Measurements from ENCODE around the gene PCDH9.

Gene PCDH9

GRCh38 chr13:67008075-67008668 is 222.0 kb downstream of the PCDH9 start:
- Histone ChIP-seq H3K4me3 (ENCODE audit: low read length) (no peak overlapping the region), H3K9me3 (ENCODE audit: insufficient read depth, low read length) (no peaks in the 10 kb centered on the region), H3K27me3 (ENCODE audit: low read depth, low read length) (no peaks in the 10 kb centered on the region), H3K9ac (ENCODE audit: low read length) (no peak overlapping the region), H3K79me2 (ENCODE audit: low read length) (no peaks in the 10 kb centered on the region), H3K27ac (ENCODE audit: low read length) (no peak overlapping the region), H3K4me2 (ENCODE audit: low read length) (no peak overlapping the region), H4K20me1 (ENCODE audit: insufficient read depth, low read length) (no peaks in the 10 kb centered on the region), H3K4me1 (ENCODE audit: low read length) (no peaks in the 10 kb centered on the region), H3K36me3 (replicated peaks; ENCODE audit: low read depth, low read length) (no peaks in the 10 kb centered on the region), H2AFZ (ENCODE audit: low read depth, low read length) (no peak overlapping the region)
- no peak for TF ChIP-seq EZH2phosphoT487 (IDR thresholded peaks at IDR 0.05; ENCODE audit: low read depth)
- TF ChIP-seq CTCF (IDR thresholded peaks at IDR 0.05; ENCODE audit: low read depth, low read length), result no peak

- no peak overlapping the region for H2AFZ ChIP-seq (ENCODE audit: low read depth, low read length)
- H3K4me3 ChIP-seq (ENCODE audit: low read length), result no peak overlapping the region
- H4K20me1 ChIP-seq (ENCODE audit: insufficient read depth, low read length), result no peaks in the 10 kb centered on the region
- no peaks in the 10 kb centered on the region for H3K9me3 ChIP-seq (ENCODE audit: insufficient read depth, low read length)
- no peaks in the 10 kb centered on the region for H3K27me3 ChIP-seq (ENCODE audit: low read depth, low read length)
- TF ChIP-seq EZH2phosphoT487 (IDR thresholded peaks at IDR 0.05; ENCODE audit: low read depth) (no peak), CTCF (IDR thresholded peaks at IDR 0.05; ENCODE audit: low read depth, low read length) (no peak)
- no peaks in the 10 kb centered on the region for H3K36me3 ChIP-seq (replicated peaks; ENCODE audit: low read depth, low read length)
- no peak overlapping the region for H3K9ac ChIP-seq (ENCODE audit: low read length)
- H3K79me2 ChIP-seq (ENCODE audit: low read length), result no peaks in the 10 kb centered on the region
- H3K4me1 ChIP-seq (ENCODE audit: low read length), result no peaks in the 10 kb centered on the region
- no peak overlapping the region for H3K27ac ChIP-seq (ENCODE audit: low read length)
- no peak overlapping the region for H3K4me2 ChIP-seq (ENCODE audit: low read length)
Observed at GRCh38 chr13:67004511-67004910, 225.6 kb downstream of the PCDH9 start.

- no peak overlapping the region for H3K27ac ChIP-seq (ENCODE audit: low read length)
- TF ChIP-seq CTCF (IDR thresholded peaks at IDR 0.05; ENCODE audit: low read depth, low read length), result no peak
- no peak for TF ChIP-seq EZH2phosphoT487 (IDR thresholded peaks at IDR 0.05; ENCODE audit: low read depth)
- no peaks in the 10 kb centered on the region for H3K4me1 ChIP-seq (ENCODE audit: low read length)
Observed at GRCh38 chr13:67003743-67004142, 226.4 kb downstream of the PCDH9 start.

GRCh38 chr13:67001363-67001762 is 228.8 kb downstream of the PCDH9 start:
- H2AFZ ChIP-seq (ENCODE audit: low read depth, low read length), result no peak overlapping the region
- no peak overlapping the region for H3K4me3 ChIP-seq (ENCODE audit: low read length)
- no peaks in the 10 kb centered on the region for H3K4me1 ChIP-seq (ENCODE audit: low read length)
- H3K27me3 ChIP-seq (ENCODE audit: low read depth, low read length), result no peaks in the 10 kb centered on the region
- H3K79me2 ChIP-seq (ENCODE audit: low read length), result no peaks in the 10 kb centered on the region
- H3K9me3 ChIP-seq (ENCODE audit: insufficient read depth, low read length), result no peaks in the 10 kb centered on the region
- no peaks in the 10 kb centered on the region for H3K36me3 ChIP-seq (replicated peaks; ENCODE audit: low read depth, low read length)
- H3K4me2 ChIP-seq (ENCODE audit: low read length), result no peak overlapping the region
- H3K9ac ChIP-seq (ENCODE audit: low read length), result no peak overlapping the region
- H4K20me1 ChIP-seq (ENCODE audit: insufficient read depth, low read length), result no peaks in the 10 kb centered on the region
- TF ChIP-seq CTCF (IDR thresholded peaks at IDR 0.05; ENCODE audit: low read depth, low read length) (no peak), EZH2phosphoT487 (IDR thresholded peaks at IDR 0.05; ENCODE audit: low read depth) (no peak)
- no peak overlapping the region for H3K27ac ChIP-seq (ENCODE audit: low read length)

More at GRCh38 chr13:67003743-67004142, 226.4 kb downstream of the PCDH9 start:
- Histone ChIP-seq H3K79me2 (ENCODE audit: low read length) (no peaks in the 10 kb centered on the region), H3K27me3 (ENCODE audit: low read depth, low read length) (no peaks in the 10 kb centered on the region), H3K36me3 (replicated peaks; ENCODE audit: low read depth, low read length) (no peaks in the 10 kb centered on the region), H3K9ac (ENCODE audit: low read length) (no peak overlapping the region), H4K20me1 (ENCODE audit: insufficient read depth, low read length) (no peaks in the 10 kb centered on the region), H2AFZ (ENCODE audit: low read depth, low read length) (no peak overlapping the region), H3K4me3 (ENCODE audit: low read length) (no peak overlapping the region), H3K4me2 (ENCODE audit: low read length) (no peak overlapping the region), H3K9me3 (ENCODE audit: insufficient read depth, low read length) (no peaks in the 10 kb centered on the region)

Measured in OCI-LY3 (cell line).